ENCODE data around the gene GALR1. TPM values are rescaled to one million over a fixed set of nuclear protein-coding genes. Genes with fewer than 3 reads are reported as not detected.

The GALR1 gene, protein sequence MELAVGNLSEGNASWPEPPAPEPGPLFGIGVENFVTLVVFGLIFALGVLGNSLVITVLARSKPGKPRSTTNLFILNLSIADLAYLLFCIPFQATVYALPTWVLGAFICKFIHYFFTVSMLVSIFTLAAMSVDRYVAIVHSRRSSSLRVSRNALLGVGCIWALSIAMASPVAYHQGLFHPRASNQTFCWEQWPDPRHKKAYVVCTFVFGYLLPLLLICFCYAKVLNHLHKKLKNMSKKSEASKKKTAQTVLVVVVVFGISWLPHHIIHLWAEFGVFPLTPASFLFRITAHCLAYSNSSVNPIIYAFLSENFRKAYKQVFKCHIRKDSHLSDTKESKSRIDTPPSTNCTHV
- not detected in 2 replicates for total RNA-seq

DNA sequence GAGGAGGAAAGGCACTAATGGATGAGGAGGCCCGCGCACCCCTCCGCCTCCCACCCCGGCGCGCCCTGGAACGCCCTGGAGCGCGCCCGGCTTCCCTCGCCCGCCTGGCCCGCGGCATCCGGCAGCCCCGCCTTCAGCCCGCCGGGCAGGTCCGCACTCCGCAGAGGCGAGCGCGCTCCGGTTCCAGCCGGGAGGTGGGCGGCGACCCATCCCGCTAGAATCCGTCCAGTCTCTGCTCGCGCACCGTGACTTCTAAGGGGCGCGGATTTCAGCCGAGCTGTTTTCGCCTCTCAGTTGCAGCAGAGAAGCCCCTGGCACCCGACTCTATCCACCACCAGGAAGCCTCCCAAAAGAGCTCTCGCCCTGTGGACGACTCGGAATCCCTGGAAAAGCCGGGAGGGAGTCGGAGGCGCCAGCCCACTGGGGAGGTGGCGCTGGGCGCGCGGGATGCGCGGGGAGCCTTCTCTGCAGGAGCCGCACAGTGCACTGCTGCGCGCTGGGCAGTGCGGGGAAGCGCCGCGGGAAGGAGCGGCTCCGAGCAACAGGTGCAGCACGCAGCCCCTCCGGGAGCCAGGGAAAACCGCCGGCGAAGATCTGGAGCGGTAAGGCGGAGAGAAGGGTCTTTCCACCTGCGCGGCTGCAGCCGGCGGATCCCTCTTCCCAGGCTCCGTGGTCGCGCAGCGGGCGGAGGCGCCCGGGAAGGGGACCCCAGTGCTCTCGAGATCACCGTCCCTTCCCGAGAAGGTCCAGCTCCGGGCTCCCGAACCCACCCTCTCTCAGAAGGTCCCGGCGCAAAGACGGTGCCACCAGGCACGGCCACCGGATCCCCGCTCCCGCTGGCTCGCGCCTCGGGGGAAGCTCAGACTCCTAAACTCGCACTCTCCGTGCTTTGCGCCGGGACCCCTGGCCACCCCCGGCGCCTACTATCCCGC is at the start of gene GALR1:
Gene GALR1, plus strand, starts transcription at position 280 of the 932 bp plus-strand sequence. CDS start 701 bp downstream, outside the sequence.

Other genes with a start within 250 kb of the GALR1 start
- 54.3 and 54.7 TPM in 2 replicates for gene MBP, start 117.1 kb upstream of the GALR1 start, total RNA-seq

Measured in nasal cavity respiratory epithelium epithelial cell of viscerocranial mucosa (primary cell).